ENCODE measurements around the gene SNX9.
"Not testable (repeated sequence)": the region's sequence is repeated elsewhere in the genome, so short reads cannot be mapped to it uniquely, and the experiment has no call there.

Gene SNX9

DNA sequence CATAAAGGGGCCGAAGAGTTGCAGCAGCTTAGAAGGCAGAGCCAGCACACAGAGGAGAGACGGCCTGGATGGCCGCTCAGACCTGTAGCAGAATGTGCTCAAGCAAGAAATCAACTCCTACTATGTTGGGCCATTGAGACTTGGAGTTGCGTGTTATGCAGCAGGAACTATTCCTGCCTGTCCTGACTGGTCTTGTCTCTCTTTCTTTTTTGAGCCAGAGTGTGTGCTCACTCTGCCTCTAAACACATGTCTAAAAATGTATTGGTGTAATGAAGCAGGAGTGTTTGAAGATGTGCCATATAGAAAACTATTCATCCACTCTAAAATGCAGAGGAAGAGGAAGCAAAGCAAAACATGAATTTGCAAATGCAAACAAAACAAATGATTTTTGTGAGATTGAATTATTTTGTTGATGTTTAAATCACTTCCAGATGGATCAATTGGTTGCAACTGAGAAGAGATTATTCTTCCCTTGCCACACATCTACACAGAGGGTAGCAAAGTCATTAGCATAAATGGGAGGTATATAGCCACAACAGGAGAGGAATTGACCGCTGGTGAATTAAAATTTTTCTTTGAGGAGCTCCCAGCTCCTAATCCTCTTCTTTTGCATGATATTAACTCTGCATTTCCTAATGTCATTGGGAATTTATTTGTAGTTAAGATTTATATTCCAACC lies 138.2 kb downstream of the SNX9 start:
- no peak for DNase-seq

DNA sequence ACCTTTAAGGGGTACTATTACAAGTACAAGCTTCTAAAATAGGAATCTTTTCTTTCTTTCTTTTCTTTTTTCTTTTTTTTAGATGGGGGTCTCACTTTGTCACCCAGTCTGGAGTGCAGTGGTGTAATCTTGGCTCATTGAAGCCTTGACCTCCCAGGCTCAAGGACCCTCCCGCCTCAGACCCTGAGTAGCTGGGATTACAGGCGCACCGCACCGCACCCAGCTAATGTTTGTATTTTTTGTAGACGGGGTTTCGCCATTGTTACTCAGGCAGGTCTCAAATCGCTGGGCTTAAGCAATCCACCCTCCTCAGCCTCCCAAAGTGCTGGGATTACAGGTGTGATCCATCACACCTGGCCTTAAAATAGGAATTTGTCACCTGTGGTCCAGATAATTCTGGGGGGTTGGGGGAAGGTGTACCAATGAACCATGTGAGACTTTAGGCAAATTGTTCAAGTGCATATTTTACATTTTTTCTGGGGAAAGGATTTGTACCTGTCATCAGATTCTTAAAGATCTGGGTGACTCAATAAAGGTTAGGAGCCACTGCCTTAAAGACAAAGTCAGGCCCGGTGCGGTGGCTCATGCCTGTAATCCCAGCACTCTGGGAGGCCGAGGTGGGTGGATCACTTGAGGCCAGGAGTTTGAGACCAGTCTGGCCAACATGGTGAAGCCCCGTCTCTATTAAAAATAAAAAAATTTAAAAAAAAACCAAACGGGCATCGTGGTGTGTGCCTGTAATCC lies 139.0 kb downstream of the SNX9 start:
- DNase-seq: no peak

DNA sequence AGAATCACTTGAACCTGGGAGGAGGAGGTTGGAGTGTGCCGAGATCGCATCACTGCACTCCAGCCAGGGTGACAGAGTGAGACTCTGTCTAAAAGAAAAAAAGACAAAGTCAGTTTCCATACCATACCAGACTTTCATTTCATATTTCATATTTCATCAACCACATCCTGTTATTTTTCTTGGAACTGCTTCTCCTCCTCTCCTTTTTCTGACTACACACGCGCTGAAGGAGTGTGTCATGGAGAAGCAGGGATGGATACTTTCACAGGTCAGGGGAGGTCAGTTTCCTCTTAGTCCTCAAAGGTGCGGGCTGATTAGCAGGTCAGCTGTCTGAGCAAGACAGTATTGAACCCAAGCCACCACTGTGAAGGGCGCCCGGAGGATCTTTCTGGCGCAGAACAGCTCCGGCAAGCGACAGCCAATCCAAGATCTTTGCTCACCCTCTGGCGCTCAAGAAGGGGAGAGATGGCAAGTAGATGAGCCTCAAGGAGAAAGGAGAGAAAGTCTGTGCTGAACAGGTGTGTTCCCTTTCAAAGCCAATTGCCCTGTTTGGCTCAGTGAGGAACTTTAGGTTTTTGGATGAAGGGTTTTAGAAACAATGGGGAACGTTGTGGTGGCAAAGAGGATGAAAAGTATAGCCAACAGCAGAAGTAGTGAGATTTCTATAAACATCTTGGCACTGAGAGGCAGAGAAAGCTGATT lies 139.7 kb downstream of the SNX9 start:
- no peak for DNase-seq

- no peak for DNase-seq
Observed at GRCh38 chr6:157964100-157964499, 141.1 kb downstream of the SNX9 start.

DNA sequence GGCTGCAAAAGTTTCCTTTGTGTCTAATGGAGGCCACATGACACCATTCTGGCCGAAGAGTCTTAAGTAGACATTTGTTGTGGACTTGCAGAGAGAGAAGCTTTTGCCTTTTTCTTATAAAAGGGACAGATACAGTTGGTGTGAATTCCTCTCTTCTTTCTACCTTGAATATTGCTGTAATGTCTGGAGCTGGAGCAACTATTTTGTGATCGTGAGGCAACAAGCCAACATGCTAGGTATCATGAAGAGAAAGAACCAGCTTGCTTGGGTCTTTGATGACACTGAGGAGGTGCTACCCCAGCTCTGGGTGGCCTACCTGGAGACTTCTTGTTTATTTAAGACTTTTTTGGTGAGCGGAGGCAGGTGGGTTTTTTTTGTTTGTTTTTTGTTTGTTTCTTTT lies 142.3 kb downstream of the SNX9 start:
- DNase-seq: no peak

DNA sequence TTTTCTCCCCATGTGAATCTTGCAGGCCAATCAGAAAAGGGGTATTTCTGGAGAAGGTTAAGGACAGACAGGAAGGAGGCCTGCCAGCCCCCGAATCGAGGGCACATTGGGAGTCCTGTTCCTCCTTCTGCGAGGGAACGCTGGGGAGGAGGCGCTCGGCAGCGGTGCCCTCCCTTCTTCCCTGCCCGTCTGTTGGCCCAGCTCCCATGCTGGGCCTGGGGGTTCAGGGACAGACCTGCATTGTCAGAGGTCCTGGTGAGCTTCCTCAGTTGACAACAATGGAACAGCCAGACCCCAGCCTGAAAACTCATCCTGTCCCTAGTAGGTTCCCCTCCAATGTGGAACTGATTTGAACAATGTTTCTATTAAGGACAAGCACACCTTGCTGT lies 143.5 kb downstream of the SNX9 start:
- no peak for DNase-seq

DNA sequence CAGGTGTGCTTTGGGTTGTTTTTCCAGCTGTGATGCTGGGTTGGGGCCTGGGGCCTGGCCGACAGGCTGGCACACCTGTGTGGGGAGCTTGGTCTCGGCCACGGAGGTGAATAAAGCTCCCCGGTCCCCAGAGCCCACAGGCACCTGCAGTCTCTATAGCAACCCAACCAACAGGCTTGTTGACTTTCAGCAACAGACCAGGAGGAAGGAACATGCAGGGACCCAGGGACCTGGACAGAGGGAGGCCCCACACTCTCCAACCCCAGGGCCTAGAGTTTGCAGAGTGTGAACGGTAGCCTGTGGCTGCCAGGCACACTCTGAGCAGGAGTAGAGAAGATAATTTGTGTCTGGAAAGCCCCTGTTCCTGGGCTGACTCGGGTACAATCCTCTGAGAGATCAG lies 144.0 kb downstream of the SNX9 start:
- no peak for DNase-seq

DNA sequence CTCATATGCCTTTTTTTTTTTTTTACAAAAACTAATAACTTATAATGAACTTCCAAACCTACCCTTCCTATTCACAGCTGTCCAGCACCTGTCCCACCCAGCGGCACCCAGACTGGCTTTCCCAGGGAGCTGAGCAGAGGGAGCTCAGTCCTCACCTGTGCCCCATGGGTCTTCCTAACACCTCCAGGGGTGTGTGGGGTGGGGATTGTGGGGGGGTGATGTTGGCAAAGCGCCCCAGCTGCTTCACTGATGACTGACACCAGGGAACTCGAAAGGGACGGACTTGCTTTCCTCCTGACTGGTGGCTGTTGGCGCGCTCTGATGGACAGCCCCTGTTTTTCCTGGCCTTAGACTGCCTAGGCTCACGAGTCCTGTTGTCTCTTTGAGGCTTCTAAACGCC lies 144.4 kb downstream of the SNX9 start:
- DNase-seq: no peak

- DNase-seq: not testable (repeated sequence)
Observed at GRCh38 chr6:157972177-157972576, 149.1 kb downstream of the SNX9 start.

DNA sequence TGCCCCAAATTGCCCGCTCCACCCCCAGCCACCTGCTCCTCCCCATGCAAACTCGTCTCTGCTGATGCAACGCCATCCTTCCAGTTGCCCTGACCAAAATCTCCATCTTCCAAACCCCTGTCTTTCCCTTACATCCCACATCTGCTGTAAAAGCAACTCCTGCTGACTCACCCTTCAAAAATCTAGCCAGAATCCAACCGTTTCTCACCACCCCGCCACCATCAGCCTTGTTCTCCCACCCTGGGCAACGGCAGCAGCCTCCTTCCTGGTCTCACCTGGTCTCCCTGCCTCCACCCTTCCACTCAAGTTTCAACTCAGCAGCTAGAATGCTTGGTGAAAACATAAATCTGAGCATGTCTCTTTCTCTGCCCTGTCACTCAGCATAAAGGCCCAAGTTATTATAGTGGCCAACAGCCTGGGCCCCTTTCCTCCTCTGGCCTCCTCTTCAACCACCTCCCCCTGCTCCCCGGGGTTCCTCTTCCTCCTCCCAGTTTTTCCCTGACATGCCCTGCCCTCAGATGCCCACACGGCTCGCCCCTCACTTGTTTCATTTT lies 151.4 kb downstream of the SNX9 start:
- DNase-seq: no peak

GRCh38 chr6:157974967-157975366 lies 151.9 kb downstream of the SNX9 start:
- DNase-seq: no peak

DNA sequence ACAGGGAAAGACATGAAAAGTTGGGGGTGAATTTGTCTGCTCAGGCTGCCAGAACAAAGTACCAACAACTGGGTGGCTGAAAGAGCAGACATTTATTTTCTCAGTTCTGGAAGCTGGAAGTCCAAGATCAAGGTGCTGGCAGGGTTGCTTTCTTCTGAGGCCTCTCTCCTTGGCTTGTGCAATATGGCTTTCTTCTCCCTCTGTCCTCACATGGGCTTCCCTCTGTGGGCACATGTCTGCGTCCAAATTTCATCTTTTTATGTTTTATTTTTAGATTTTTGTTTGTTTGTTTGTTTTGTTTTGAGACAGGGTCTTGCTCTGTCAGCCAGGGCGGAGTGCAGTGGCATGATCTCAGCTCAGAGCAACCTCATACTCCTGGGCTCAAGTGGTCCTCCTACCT lies 152.4 kb downstream of the SNX9 start:
- no peak for DNase-seq

DNA sequence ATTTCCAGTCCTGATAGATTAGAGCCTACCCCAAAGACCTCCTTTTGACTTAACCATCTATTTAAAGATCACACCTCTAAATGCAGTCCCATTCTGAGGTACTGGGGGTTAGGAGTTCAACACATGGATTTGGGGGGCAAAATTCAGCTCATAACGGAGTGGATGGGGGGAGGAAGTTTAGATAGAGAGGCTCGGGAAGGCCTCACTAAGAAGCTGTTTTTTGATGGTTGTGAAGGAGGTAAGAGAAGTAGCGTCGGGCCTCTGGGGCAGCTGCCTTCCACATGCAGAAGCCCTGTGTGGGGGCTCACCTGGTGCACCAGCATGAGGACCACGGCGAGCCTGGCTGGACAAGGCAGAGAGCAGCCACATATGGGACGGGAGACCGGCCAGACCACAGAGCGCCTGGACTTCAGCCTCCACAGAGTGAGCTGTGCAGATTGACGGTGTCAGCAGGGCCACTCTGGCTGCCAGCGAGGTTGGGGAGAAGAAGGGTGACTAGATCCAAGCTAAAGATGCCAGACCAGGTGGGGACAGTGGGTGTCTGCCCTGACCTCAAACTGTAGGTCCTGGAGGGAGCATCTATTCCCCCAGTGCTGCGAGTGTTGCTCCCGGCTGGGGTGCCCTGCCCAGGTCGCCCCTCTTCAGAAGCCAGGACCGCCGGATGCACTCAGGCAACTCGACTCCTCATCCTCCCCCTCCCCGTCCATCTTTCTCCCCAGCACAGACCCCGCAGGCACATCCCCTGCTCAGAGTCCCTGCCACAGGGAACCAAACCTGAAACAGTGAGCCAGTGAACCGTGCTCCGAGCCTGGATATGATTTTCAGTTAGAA lies 153.5 kb downstream of the SNX9 start:
- DNase-seq: no peak

DNA sequence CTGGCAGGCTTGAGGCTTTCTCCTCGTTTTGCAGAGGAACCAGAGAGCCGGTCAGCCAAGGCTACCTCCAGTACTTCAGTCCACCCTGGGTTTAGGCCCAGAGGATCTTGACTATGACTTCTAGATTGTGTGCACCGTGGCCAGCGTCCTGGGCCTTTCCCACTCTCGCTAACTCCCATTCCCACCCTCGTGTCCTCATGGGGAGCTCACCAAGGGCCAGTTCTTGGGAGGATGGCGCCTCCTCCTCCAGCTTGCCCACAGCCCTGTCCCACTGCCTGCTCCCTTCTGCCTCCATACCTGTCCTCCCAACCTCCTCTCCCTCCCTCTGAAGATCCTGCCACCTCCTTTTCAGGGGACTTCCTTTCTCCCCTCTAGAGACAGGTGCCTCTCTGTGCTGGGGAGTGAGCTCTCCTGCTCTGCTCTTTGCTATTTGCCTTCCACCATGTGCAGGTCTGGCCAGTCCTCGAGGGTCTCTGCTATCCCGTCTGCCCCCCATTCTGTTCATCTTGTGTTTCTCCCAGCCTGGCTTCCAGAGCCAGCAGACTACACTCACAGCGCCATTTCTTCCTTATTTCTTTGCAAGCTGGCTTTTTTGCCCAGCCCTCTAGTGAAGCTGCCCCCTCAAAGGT lies 154.2 kb downstream of the SNX9 start:
- no peak for DNase-seq

GRCh38 chr6:157978021-157978783 lies 155.2 kb downstream of the SNX9 start:
- DNase-seq: no peak

GRCh38 chr6:157980288-157981131 lies 157.5 kb downstream of the SNX9 start:
- peak; percentile 25 for DNase-seq

GRCh38 chr6:157981132-157981394 lies 158.0 kb downstream of the SNX9 start:
- DNase-seq: no peak

- peak; percentile 87 for DNase-seq
Observed at GRCh38 chr6:157981395-157982101, 158.5 kb downstream of the SNX9 start, which contains the start of gene SYNJ2. Gene SYNJ2, plus strand, starts transcription at chr6:157981863. Its CDS starts 99 bp downstream, at chr6:157981962.

- peak; percentile 27 for DNase-seq
Observed at GRCh38 chr6:157982102-157982562, 159.1 kb downstream of the SNX9 start.

Measured in CD4-positive, alpha-beta T cell treated with Interleukin-10 for 1 hour (primary cell).